IMR-90 (cell line): Measurements from ENCODE around the gene PFKP. TPM values are rescaled to one million over a fixed set of nuclear protein-coding genes. Genes with fewer than 3 reads are reported as not detected.

ENCODE experiments used
- ATAC-seq: fragments of 200-7000 bp; cut with Tn5 transposase; 2 replicates; pipeline ENCODE4 v1.9.1; 2020; ENCODE audit warnings: low read depth, mild to moderate bottlenecking, moderate library complexity
- BruUV-seq: library from RNA; stranded (reverse); fragments of 400-500 nt; replicated peaks from 2 replicates; lab custom pipeline; 2021; lab: Mats Ljungman, UMichigan
- CTCF ChIA-PET: fragments of 300-600 bp; formaldehyde crosslinking; extraction: SDS; loops from one replicate; lab custom pipeline; 2021; ENCODE audit warnings: antibody characterized with exemption; lab: Yijun Ruan, JAX
- POLR2A ChIA-PET: fragments of 300-600 bp; sonication (Branson Sonifier 250); formaldehyde crosslinking; loops from one replicate; lab custom pipeline; 2022; ENCODE audit warnings: antibody characterized with exemption; ENCODE audit not compliant: unreplicated experiment; lab: Charles Lee
- DNase-seq: peaks from one replicate; pipeline ENCODE4 v3.0.0; 2013
- H2AFZ ChIP-seq: replicated peaks from 2 replicates; pipeline ENCODE3; 2013; ENCODE audit warnings: low read length, mild to moderate bottlenecking; ENCODE audit not compliant: poor library complexity
- H2AK5ac ChIP-seq: 2 replicates; pipeline ENCODE4 v1.6.1; 2013; ENCODE audit warnings: low read depth, low read length, inconsistent platforms
- H2AK9ac ChIP-seq: replicated peaks from 2 replicates; pipeline ENCODE3; 2013; ENCODE audit warnings: mild to moderate bottlenecking, low read depth, low read length, moderate library complexity; ENCODE audit not compliant: poor library complexity
- H2BK120ac ChIP-seq: 2 replicates; pipeline ENCODE4 v1.6.1; 2013; ENCODE audit warnings: low read depth, low read length, inconsistent platforms
- H2BK15ac ChIP-seq: 3 replicates; pipeline ENCODE4 v1.6.1; 2013; ENCODE audit warnings: low read depth, low read length, inconsistent platforms
- H2BK20ac ChIP-seq: 2 replicates; pipeline ENCODE4 v1.6.1; 2013; ENCODE audit warnings: low read depth, mild to moderate bottlenecking, inconsistent platforms, low read length, moderate library complexity
- H2BK5ac ChIP-seq: 2 replicates; pipeline ENCODE4 v1.6.1; 2013; ENCODE audit warnings: mild to moderate bottlenecking, low read depth, low read length, inconsistent platforms; ENCODE audit not compliant: poor library complexity, severe bottlenecking
- H3K14ac ChIP-seq: replicated peaks from 2 replicates; pipeline ENCODE4 v1.6.1; 2013; ENCODE audit warnings: low read depth, low read length, inconsistent platforms
- H3K18ac ChIP-seq: 2 replicates; pipeline ENCODE4 v1.6.1; 2013; ENCODE audit warnings: low read depth, low read length, control low read depth
- H3K23ac ChIP-seq: 2 replicates; pipeline ENCODE4 v1.6.1; 2013; ENCODE audit warnings: low read depth, low read length, inconsistent platforms
- H3K27ac ChIP-seq: 2 replicates; pipeline ENCODE4 v1.5.1; 2013; ENCODE audit warnings: mild to moderate bottlenecking, control low read depth, low read length; ENCODE audit not compliant: insufficient read depth
- H3K27me3 ChIP-seq: 2 replicates; pipeline ENCODE4 v1.6.1; 2013; ENCODE audit warnings: low read length; ENCODE audit not compliant: control insufficient read depth, insufficient read depth
- H3K36me3 ChIP-seq: 2 replicates; pipeline ENCODE4 v1.6.1; 2013; ENCODE audit warnings: low read length, mixed read lengths; ENCODE audit not compliant: control insufficient read depth, insufficient read depth
- H3K4ac ChIP-seq: 2 replicates; pipeline ENCODE4 v1.6.1; 2013; ENCODE audit warnings: low read depth, low read length, inconsistent platforms
- H3K4me1 ChIP-seq: 2 replicates; pipeline ENCODE4 v1.6.1; 2013; ENCODE audit warnings: low read length, mixed read lengths; ENCODE audit not compliant: control insufficient read depth, insufficient read depth
- H3K4me2 ChIP-seq: 2 replicates; pipeline ENCODE4 v1.6.1; 2013; ENCODE audit warnings: low read depth, mild to moderate bottlenecking, control low read depth, low read length, moderate library complexity
- H3K4me3 ChIP-seq: 2 replicates; pipeline ENCODE4 v1.5.1; 2013; ENCODE audit warnings: low read depth, mild to moderate bottlenecking, control low read depth, low read length, moderate library complexity; ENCODE audit not compliant: insufficient read depth
- H3K56ac ChIP-seq: 2 replicates; pipeline ENCODE4 v1.6.1; 2013; ENCODE audit warnings: low read length, inconsistent platforms; ENCODE audit not compliant: insufficient read depth; ENCODE audit errors: extremely low read depth
- H3K79me1 ChIP-seq, 2 experiments: 2 replicates each; pipeline ENCODE4 v1.6.1; 2013; ENCODE audit warnings: low read length in 2 of 2, inconsistent platforms in 1 of 2, low read depth in 1 of 2
- H3K9ac ChIP-seq: 2 replicates; pipeline ENCODE4 v1.6.1; 2013; ENCODE audit warnings: low read depth, low read length, control low read depth
- H3K9me1 ChIP-seq: 2 replicates; pipeline ENCODE4 v1.6.1; 2013; ENCODE audit warnings: low read length, inconsistent platforms; ENCODE audit not compliant: insufficient read depth
- H3K9me3 ChIP-seq: 2 replicates; pipeline ENCODE4 v1.6.1; 2013; ENCODE audit warnings: low read length; ENCODE audit not compliant: control insufficient read depth, insufficient read depth
- H4K20me1 ChIP-seq: 2 replicates; pipeline ENCODE4 v1.6.1; 2013; ENCODE audit warnings: low read length, inconsistent platforms; ENCODE audit not compliant: insufficient read depth
- H4K5ac ChIP-seq: 2 replicates; pipeline ENCODE4 v1.6.1; 2013; ENCODE audit warnings: mild to moderate bottlenecking, low read depth, low read length, control low read depth
- H4K8ac ChIP-seq, 2 experiments: 2 replicates each; pipeline ENCODE4 v1.6.1; 2013; ENCODE audit warnings: low read depth in 2 of 2, low read length in 2 of 2, control low read depth in 1 of 2, inconsistent platforms in 1 of 2
- H4K91ac ChIP-seq: 2 replicates; pipeline ENCODE4 v1.6.1; 2013; ENCODE audit warnings: low read depth, low read length, inconsistent platforms; ENCODE audit not compliant: insufficient read depth
- BHLHE40 ChIP-seq: fragments of 150-350 bp; IDR thresholded peaks from 2 replicates; pipeline ENCODE4 v1.6.1; 2016; ENCODE audit warnings: mild to moderate bottlenecking, low read depth, low read length
- CEBPB ChIP-seq: IDR thresholded peaks from 2 replicates; pipeline ENCODE4 v1.6.1; 2012; ENCODE audit warnings: low read depth, low read length, improper control_type of control experiment
- CHD1 ChIP-seq: IDR thresholded peaks from 2 replicates; pipeline ENCODE4 v1.6.1; 2012; ENCODE audit warnings: low read depth, low read length, improper control_type of control experiment
- FOS ChIP-seq: fragments of 150-350 bp; IDR thresholded peaks from 2 replicates; pipeline ENCODE4 v1.6.1; 2016; ENCODE audit warnings: low read depth, low read length
- MAFK ChIP-seq: IDR thresholded peaks from 2 replicates; pipeline ENCODE4 v1.6.1; 2012; ENCODE audit warnings: low read depth, low read length, improper control_type of control experiment
- MAZ ChIP-seq: IDR thresholded peaks from 2 replicates; pipeline ENCODE4 v1.6.1; 2012; ENCODE audit warnings: low read depth, mild to moderate bottlenecking, low read length, improper control_type of control experiment, moderate library complexity, borderline replicate concordance
- MXI1 ChIP-seq: IDR thresholded peaks from 2 replicates; pipeline ENCODE4 v1.6.1; 2012; ENCODE audit warnings: low read depth, mild to moderate bottlenecking, low read length, moderate library complexity, borderline replicate concordance
- NFE2L2 ChIP-seq: fragments of 150-350 bp; IDR thresholded peaks from 2 replicates; pipeline ENCODE4 v1.6.1; 2016; ENCODE audit warnings: low read depth, mild to moderate bottlenecking, low read length
- POLR2A ChIP-seq: IDR thresholded peaks from 2 replicates; pipeline ENCODE4 v1.6.1; 2012; ENCODE audit warnings: mild to moderate bottlenecking, low read depth, low read length
- RAD21 ChIP-seq: IDR thresholded peaks from 2 replicates; pipeline ENCODE4 v1.6.1; 2012; ENCODE audit warnings: low read length, improper control_type of control experiment
- RCOR1 ChIP-seq: IDR thresholded peaks from 2 replicates; pipeline ENCODE4 v1.6.1; 2012; ENCODE audit warnings: mild to moderate bottlenecking, low read length, improper control_type of control experiment; ENCODE audit not compliant: insufficient replicate concordance
- RFX5 ChIP-seq: IDR thresholded peaks from 2 replicates; pipeline ENCODE4 v1.8.0; 2012; ENCODE audit warnings: low read depth, mild to moderate bottlenecking, low read length, moderate library complexity
- SMC3 ChIP-seq: fragments of 150-350 bp; IDR thresholded peaks from 2 replicates; pipeline ENCODE4 v1.6.1; 2016; ENCODE audit warnings: low read depth, mild to moderate bottlenecking, antibody characterized with exemption, low read length, moderate library complexity
- WGBS, 2 experiments: methylation state at CpG; one replicate each; pipeline versions ENCODE4 v1.1.5 to v1.1.7; 2013; ENCODE audit warnings: missing lambda C conversion rate in 2 of 2; ENCODE audit not compliant: insufficient read length in 1 of 2; ENCODE audit errors: extremely low coverage in 2 of 2; 5-methylcytosine and 5-hydroxymethylcytosine counted together
- dilution Hi-C: fragments of 300-500 bp; cut with HindIII; formaldehyde crosslinking; loops from one replicate; pipeline ENCODE4 v1.14.3; 2018; ENCODE audit warnings: low sequenced_read_pairs; ENCODE audit not compliant: unreplicated experiment
- in situ Hi-C: fragments of 300-500 bp; cut with MboI; formaldehyde crosslinking; loops from 3 replicates; pipeline ENCODE4 v1.14.3; 2019; ENCODE audit warnings: low sequenced_read_pairs, inconsistent platforms, mixed read lengths
- intact Hi-C: fragments of 100-400 bp; cut with micrococcal nuclease; formaldehyde crosslinking; loops from 2 replicates; pipeline ENCODE4 v1.10.0; 2022
- polyA plus RNA-seq, 3 experiments: library from polyadenylated mRNA; depleted of rRNA; stranded (reverse); fragments of >200 nt; gene quantifications; 2 replicates each; pipeline ENCODE4 v1.2.3, GENCODE V29; 2012; ENCODE audit warnings: low replicate concordance in 1 of 3
- total RNA-seq: library from RNA; depleted of rRNA; stranded (reverse); fragments of >200 nt; gene quantifications from 2 replicates; pipeline ENCODE4 v1.2.3, GENCODE V29; 2012
- TF ChIP-seq, protein P1 (sequence below): conservative IDR thresholded peaks from 2 replicates; pipeline ENCODE4 v1.5.1; 2012; ENCODE audit warnings: mild to moderate bottlenecking, low read depth, low read length, improper control_type of control experiment
- TF ChIP-seq, protein P2 (sequence below): fragments of 150-350 bp; IDR thresholded peaks from 2 replicates; pipeline ENCODE4 v1.6.1; 2017; ENCODE audit warnings: mild to moderate bottlenecking, antibody characterized with exemption, low read length, low read depth

PFKP gene
- total and polyA plus RNA-seq, 2 of the 4 experiments (the other 2 are of a cell fraction): 223 to 294 TPM

DNA sequence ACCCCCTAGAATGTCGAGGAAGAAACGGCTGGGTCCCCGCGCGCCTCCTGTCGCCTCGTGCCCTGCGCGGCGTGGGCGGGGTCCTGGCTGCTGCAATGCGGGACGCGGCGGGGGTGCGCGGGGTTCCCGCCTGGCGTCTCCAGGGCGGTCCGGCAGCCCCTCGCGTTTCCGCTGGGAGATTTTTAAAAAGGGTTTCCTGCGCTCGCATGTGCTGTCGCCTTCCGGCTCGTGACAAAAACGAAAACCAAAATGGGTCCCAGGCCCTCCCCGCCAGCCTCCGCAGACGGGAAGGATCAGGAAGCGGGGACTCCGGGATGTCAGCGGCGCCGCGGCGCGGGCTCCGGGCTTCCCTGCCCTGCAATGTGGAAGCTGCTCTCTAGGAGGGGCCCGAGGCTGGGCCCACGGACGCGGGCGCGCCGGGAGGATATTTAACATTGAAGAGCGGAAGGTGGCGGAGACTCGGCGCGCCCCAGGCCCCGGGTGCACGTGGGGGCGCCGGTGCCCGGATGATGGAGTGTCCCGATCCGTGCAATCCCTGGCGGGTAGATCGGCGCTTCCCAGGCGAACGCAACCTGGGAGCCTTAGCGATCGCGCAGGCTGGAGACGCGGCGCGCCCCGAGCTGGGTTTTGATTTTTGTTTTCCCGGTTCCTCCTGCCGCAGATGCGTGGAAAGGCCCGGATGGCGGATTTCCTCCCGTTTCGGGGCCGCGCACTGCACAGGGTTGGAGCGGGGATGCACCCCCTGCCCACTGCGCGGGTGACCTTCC, 1.0 kb downstream of the PFKP start:
- Histone ChIP-seq H2BK15ac (no peak overlapping the region), H3K9me1 (peaks cover 26% of the 10 kb centered on the region), H3K79me1 (peaks cover 6 to 40% of the 10 kb centered on the region in 2 experiments; a peak in 3 of 4 replicates), H2BK120ac (peak overlapping the region; percentile 52), H3K18ac (peak overlapping the region; percentile 11; the same call in 1 of the 2 replicates), H3K56ac (peak overlapping the region; percentile 87), H2AK5ac (peak overlapping the region; percentile 79), H3K27me3 (no peaks in the 10 kb centered on the region), H2AK9ac (peak overlapping the region; percentile 97), H3K23ac (0 out of 2 replicates have a peak overlapping the region, but pooled peaks have one; percentile 67), H4K91ac (peak overlapping the region; percentile 68; the same call in 1 of the 2 replicates), H4K8ac (peak overlapping the region; percentile 35 to 74; a peak in 3 of 4 replicates), H4K20me1 (peaks cover 38% of the 10 kb centered on the region), H3K4me2 (peak overlapping the region; percentile 82), H3K9me3 (no peaks in the 10 kb centered on the region), H3K4me1 (peaks cover 21% of the 10 kb centered on the region), H3K36me3 (peaks cover 30% of the 10 kb centered on the region), H2AFZ (peak overlapping the region; percentile 79), H2BK20ac (no peak overlapping the region), H3K9ac (peak overlapping the region; percentile 95), H2BK5ac (peak overlapping the region; percentile 78), H3K14ac (peak overlapping the region; percentile 45), H3K4ac (peak overlapping the region; percentile 81), H4K5ac (peak overlapping the region; percentile 43; the same call in 1 of the 2 replicates), H3K27ac (peak overlapping the region; percentile 94), H3K4me3 (peak overlapping the region; percentile 100)
- POLR2A ChIA-PET: no interaction called here
- ATAC-seq: peak; percentile 24
- peak; percentile 54 for DNase-seq
- dilution Hi-C loops: no loop called here
- 1% methylated on average over 43 of the region's 86 CpGs; no CpG with 5 or more reads in 1 of the 2 experiments for WGBS, 2 experiments
- CTCF ChIA-PET: no interaction called here
- in situ Hi-C loops: no loop called here
- BruUV-seq: no TSS peak
- intact Hi-C loops: loop anchor here (2.0 kb wide), 1 partner anchor 26 kb away; no protein-coding TSS in a partner anchor
- TF ChIP-seq CHD1 (no peak), RCOR1 (no peak), RFX5 (no peak), NFE2L2 (no peak), MAZ (0 out of 2 replicates have a peak, but pooled peaks have one; percentile 51), RAD21 (peak; percentile 33), POLR2A (no peak), SMC3 (no peak), MXI1 (peak; percentile 52; the same call in 1 of the 2 replicates), MAFK (no peak), CEBPB (no peak), FOS (no peak), BHLHE40 (no peak)
- TF ChIP-seq, protein P1, sequence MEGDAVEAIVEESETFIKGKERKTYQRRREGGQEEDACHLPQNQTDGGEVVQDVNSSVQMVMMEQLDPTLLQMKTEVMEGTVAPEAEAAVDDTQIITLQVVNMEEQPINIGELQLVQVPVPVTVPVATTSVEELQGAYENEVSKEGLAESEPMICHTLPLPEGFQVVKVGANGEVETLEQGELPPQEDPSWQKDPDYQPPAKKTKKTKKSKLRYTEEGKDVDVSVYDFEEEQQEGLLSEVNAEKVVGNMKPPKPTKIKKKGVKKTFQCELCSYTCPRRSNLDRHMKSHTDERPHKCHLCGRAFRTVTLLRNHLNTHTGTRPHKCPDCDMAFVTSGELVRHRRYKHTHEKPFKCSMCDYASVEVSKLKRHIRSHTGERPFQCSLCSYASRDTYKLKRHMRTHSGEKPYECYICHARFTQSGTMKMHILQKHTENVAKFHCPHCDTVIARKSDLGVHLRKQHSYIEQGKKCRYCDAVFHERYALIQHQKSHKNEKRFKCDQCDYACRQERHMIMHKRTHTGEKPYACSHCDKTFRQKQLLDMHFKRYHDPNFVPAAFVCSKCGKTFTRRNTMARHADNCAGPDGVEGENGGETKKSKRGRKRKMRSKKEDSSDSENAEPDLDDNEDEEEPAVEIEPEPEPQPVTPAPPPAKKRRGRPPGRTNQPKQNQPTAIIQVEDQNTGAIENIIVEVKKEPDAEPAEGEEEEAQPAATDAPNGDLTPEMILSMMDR: peak; percentile 36
- TF ChIP-seq, protein P2, sequence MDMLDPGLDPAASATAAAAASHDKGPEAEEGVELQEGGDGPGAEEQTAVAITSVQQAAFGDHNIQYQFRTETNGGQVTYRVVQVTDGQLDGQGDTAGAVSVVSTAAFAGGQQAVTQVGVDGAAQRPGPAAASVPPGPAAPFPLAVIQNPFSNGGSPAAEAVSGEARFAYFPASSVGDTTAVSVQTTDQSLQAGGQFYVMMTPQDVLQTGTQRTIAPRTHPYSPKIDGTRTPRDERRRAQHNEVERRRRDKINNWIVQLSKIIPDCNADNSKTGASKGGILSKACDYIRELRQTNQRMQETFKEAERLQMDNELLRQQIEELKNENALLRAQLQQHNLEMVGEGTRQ: 0 out of 2 replicates have a peak, but pooled peaks have one; percentile 2
